Hepatocyte (in vitro differentiated cells): ENCODE data around the gene GALNT18. TPM values are rescaled to one million over a fixed set of nuclear protein-coding genes. Genes with fewer than 3 reads are reported as not detected.

Experiments used
- DNase-seq: peaks from one replicate; pipeline ENCODE4 v3.0.0-alpha.2; 2016; ENCODE audit warnings: low spot score
- H2AFZ ChIP-seq: fragments of 200-600 bp; sonication (generic); 2 replicates; pipeline ENCODE4 v1.6.0; 2016; ENCODE audit warnings: antibody characterized with exemption, mild to moderate bottlenecking
- H3K27ac ChIP-seq: fragments of 200-600 bp; sonication (generic); 2 replicates; pipeline ENCODE4 v1.5.1; 2016; ENCODE audit warnings: mild to moderate bottlenecking
- H3K27me3 ChIP-seq: fragments of 200-600 bp; sonication (generic); 2 replicates; pipeline ENCODE4 v1.6.1; 2016
- H3K36me3 ChIP-seq: fragments of 200-600 bp; sonication (generic); replicated peaks from 2 replicates; pipeline ENCODE4 v1.5.1; 2016; ENCODE audit warnings: low read depth; ENCODE audit not compliant: insufficient read depth
- H3K4me1 ChIP-seq: fragments of 200-600 bp; sonication (generic); 2 replicates; pipeline ENCODE4 v1.5.1; 2016; ENCODE audit warnings: mild to moderate bottlenecking, moderate library complexity; ENCODE audit not compliant: insufficient read depth
- H3K4me2 ChIP-seq: fragments of 200-600 bp; sonication (generic); 2 replicates; pipeline ENCODE4 v1.6.0; 2016
- H3K4me3 ChIP-seq: fragments of 200-600 bp; sonication (generic); 2 replicates; pipeline ENCODE4 v1.5.1; 2016; ENCODE audit warnings: mild to moderate bottlenecking
- H3K79me2 ChIP-seq: fragments of 200-600 bp; sonication (generic); 2 replicates; pipeline ENCODE4 v1.6.0; 2017; ENCODE audit warnings: mild to moderate bottlenecking
- H3K9me2 ChIP-seq: fragments of 200-600 bp; sonication (generic); replicated peaks from 2 replicates; pipeline ENCODE4 v1.6.0; 2017; ENCODE audit warnings: mild to moderate bottlenecking; ENCODE audit not compliant: insufficient read depth
- H3K9me3 ChIP-seq: fragments of 200-600 bp; sonication (generic); 2 replicates; pipeline ENCODE4 v1.5.1; 2016; ENCODE audit warnings: low read depth, mild to moderate bottlenecking
- H4K20me1 ChIP-seq: fragments of 200-600 bp; sonication (generic); 2 replicates; pipeline ENCODE4 v1.6.0; 2016; ENCODE audit warnings: mild to moderate bottlenecking; ENCODE audit not compliant: insufficient read depth, poor library complexity, severe bottlenecking
- EZH2 ChIP-seq: fragments of 200-600 bp; sonication (generic); IDR thresholded peaks from 2 replicates; pipeline ENCODE4 v1.6.1; 2016; ENCODE audit warnings: antibody characterized with exemption, mild to moderate bottlenecking, borderline replicate concordance
- EZH2phosphoT487 ChIP-seq: fragments of 200-600 bp; sonication (generic); IDR thresholded peaks from one replicate; pipeline ENCODE4 v1.6.1; 2018; ENCODE audit warnings: antibody characterized with exemption, mild to moderate bottlenecking, low read depth, moderate library complexity; ENCODE audit not compliant: unreplicated experiment, severe bottlenecking
- WGBS: methylation state at CpG from one replicate; pipeline ENCODE4 v1.1.6; 2016; ENCODE audit warnings: low lambda C conversion rate; ENCODE audit errors: missing lambda C conversion rate; 5-methylcytosine and 5-hydroxymethylcytosine counted together
- polyA plus RNA-seq: library from polyadenylated mRNA; unstranded; fragments of >200 nt; fragmentation: Nextera tagmentation; extraction: Ambion mirVana; gene quantifications from 2 replicates; pipeline ENCODE4 v1.2.1, GENCODE V29; 2016
- total RNA-seq: library from RNA; depleted of rRNA; stranded (reverse); fragments of >200 nt; gene quantifications from 2 replicates; pipeline ENCODE4 v1.2.3, GENCODE V29; 2014
- TF ChIP-seq, protein P1 (sequence below): fragments of 200-600 bp; sonication (generic); IDR thresholded peaks from 2 replicates; pipeline ENCODE4 v1.5.1; 2016; ENCODE audit warnings: antibody characterized with exemption, mild to moderate bottlenecking; ENCODE audit not compliant: poor library complexity

Gene GALNT18
- total and polyA plus RNA-seq, 2 experiments from 2014 or later: 11.6 to 22.4 TPM

DNA sequence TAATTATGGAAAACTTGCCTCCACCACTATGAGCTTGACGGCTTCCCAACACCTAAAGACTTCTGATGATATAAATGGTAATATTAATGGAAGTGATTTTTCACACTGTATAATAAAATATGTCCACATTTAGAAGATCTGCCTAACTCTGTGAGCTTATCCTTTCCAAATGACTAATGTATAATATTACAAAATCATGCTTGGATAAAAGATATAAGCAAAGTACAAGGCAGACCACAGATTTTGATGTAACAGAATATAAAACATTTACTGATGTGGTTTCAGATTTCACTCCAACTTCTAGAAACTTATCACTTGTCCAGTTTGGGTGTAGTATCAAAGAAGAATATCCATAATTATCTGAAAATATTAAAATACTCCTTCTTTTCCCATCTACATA, 36.9 kb downstream of the GALNT18 start:
- Histone ChIP-seq H3K4me2 (no peak overlapping the region), H3K27me3 (no peaks in the 10 kb centered on the region), H3K4me3 (no peak overlapping the region), H4K20me1 (no peaks in the 10 kb centered on the region), H3K79me2 (no peaks in the 10 kb centered on the region), H3K27ac (no peak overlapping the region), H2AFZ (no peak overlapping the region), H3K36me3 (no peaks in the 10 kb centered on the region), H3K9me3 (no peaks in the 10 kb centered on the region), H3K9me2 (no peaks in the 10 kb centered on the region), H3K4me1 (peaks cover 5% of the 10 kb centered on the region)
- TF ChIP-seq, protein P1, sequence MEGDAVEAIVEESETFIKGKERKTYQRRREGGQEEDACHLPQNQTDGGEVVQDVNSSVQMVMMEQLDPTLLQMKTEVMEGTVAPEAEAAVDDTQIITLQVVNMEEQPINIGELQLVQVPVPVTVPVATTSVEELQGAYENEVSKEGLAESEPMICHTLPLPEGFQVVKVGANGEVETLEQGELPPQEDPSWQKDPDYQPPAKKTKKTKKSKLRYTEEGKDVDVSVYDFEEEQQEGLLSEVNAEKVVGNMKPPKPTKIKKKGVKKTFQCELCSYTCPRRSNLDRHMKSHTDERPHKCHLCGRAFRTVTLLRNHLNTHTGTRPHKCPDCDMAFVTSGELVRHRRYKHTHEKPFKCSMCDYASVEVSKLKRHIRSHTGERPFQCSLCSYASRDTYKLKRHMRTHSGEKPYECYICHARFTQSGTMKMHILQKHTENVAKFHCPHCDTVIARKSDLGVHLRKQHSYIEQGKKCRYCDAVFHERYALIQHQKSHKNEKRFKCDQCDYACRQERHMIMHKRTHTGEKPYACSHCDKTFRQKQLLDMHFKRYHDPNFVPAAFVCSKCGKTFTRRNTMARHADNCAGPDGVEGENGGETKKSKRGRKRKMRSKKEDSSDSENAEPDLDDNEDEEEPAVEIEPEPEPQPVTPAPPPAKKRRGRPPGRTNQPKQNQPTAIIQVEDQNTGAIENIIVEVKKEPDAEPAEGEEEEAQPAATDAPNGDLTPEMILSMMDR: no peak
- TF ChIP-seq EZH2phosphoT487: no peak
- TF ChIP-seq EZH2: no peak
- 95% methylated on average over 1 of the region's 1 CpG for WGBS
- no peak for DNase-seq

GRCh38 chr11:11584530-11584810, 37.3 kb downstream of the GALNT18 start:
- H3K4me2 ChIP-seq: peak overlapping the region; percentile 17
- no peak overlapping the region for H3K4me3 ChIP-seq
- no peaks in the 10 kb centered on the region for H4K20me1 ChIP-seq
- no peaks in the 10 kb centered on the region for H3K36me3 ChIP-seq
- H3K9me3 ChIP-seq: no peaks in the 10 kb centered on the region
- no peaks in the 10 kb centered on the region for H3K79me2 ChIP-seq
- DNase-seq: peak; percentile 72
- no peak overlapping the region for H2AFZ ChIP-seq
- 52% methylated on average over 5 of the region's 5 CpGs for WGBS
- H3K9me2 ChIP-seq: no peaks in the 10 kb centered on the region
- H3K27ac ChIP-seq: no peak overlapping the region
- TF ChIP-seq, protein P1: no peak
- TF ChIP-seq EZH2 (no peak), EZH2phosphoT487 (no peak)
- peaks cover 5% of the 10 kb centered on the region for H3K4me1 ChIP-seq
- H3K27me3 ChIP-seq: no peaks in the 10 kb centered on the region

- Histone ChIP-seq H3K4me1 (peaks cover 5% of the 10 kb centered on the region), H3K4me2 (peak overlapping the region; percentile 17), H3K9me2 (no peaks in the 10 kb centered on the region), H3K36me3 (no peaks in the 10 kb centered on the region), H3K27ac (peak overlapping the region; percentile 23), H4K20me1 (no peaks in the 10 kb centered on the region), H3K4me3 (no peak overlapping the region), H3K79me2 (no peaks in the 10 kb centered on the region), H3K27me3 (no peaks in the 10 kb centered on the region), H2AFZ (no peak overlapping the region), H3K9me3 (no peaks in the 10 kb centered on the region)
- 73% methylated on average over 9 of the region's 9 CpGs for WGBS
- TF ChIP-seq EZH2 (no peak), EZH2phosphoT487 (no peak)
- TF ChIP-seq, protein P1: no peak
- no peak for DNase-seq
Measured at GRCh38 chr11:11583801-11584529, 37.8 kb downstream of the GALNT18 start.
